ENCODE measurements around the gene SLFN12L. TPM values are rescaled to one million over a fixed set of nuclear protein-coding genes. Genes with fewer than 3 reads are reported as not detected.

Gene SLFN12L
- total and polyA plus RNA-seq, 9 of the 15 experiments (the other 6 are each of a cell fraction or from before 2014, with no cell fraction given), result 0.04 to 0.31 (median 0.08) TPM; not detected in 3

DNA sequence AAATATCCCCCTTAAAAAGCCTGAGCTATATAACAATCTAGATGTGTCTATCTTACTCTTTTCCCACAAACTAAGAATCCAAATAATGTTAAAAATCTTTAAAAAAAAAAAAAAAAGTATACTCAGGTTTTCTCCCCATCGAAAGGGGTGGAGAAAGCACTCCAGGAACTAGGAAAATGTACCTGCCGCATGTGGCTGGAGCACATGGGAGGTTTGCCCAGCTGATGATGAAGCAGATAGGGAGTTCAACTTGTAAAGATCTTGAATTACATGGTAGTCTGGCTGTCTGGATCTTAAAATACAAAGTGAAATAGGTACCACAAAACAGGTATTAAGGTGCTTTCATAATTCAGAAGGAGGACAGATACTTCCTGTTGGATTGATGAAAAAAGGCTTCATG, 31.9 kb upstream of the SLFN12L start:
- H4K20me1 ChIP-seq (replicated peaks; ENCODE audit: control insufficient read depth, insufficient read depth, low read length), result no peaks in the 10 kb centered on the region
- peaks cover 63% of the 10 kb centered on the region for H3K79me2 ChIP-seq (ENCODE audit: control insufficient read depth, insufficient read depth, low read length)
- ATAC-seq, result no peak
- DNase-seq (ENCODE audit: extremely low read depth in 1 of 4, low spot score in 3 of 4), result no peak
- intact Hi-C loops (cut with micrococcal nuclease), result loop anchor here (5.0 kb wide), 1 partner anchor 238 kb away; the partner anchor contains the start of gene TAF15
- FAIRE-seq, result peak; percentile 11
- peak overlapping the region; percentile 89 to 93 for H3K9ac ChIP-seq (ENCODE audit: insufficient read depth in 1 of 2, low read depth in 2 of 2, low read length in 2 of 2)
- BruUV-seq (replicated peaks), result no TSS peak
- ChIA-PET CTCF (ENCODE audit: low intra/inter-chr PET ratio) (no interaction called here), POLR2A (interaction anchor here (0.6 to 8.6 kb wide), 6 partner anchors 8 to 1351 kb away, joined by 3 to 122 read pairs (median 4); partner anchors contain the start of genes PEX12 and SLFN14)
- H3K9me3 ChIP-seq (replicated peaks; ENCODE audit: control insufficient read depth, insufficient read depth, low read depth, low read length), result no peaks in the 10 kb centered on the region
- H2AFZ ChIP-seq (ENCODE audit: low read depth, low read length), result no peak overlapping the region
- H3K4me3 ChIP-seq, result peak overlapping the region; percentile 93
- H3K27me3 ChIP-seq (ENCODE audit: control insufficient read depth in 2 of 2, insufficient read depth in 2 of 2, low read length in 2 of 2), result no peaks in the 10 kb centered on the region
- peaks cover 38% of the 10 kb centered on the region for H3K36me3 ChIP-seq (ENCODE audit: control insufficient read depth, insufficient read depth, low read length)
- peak overlapping the region; percentile 96; the same call in 2 of the 3 replicates for H3K27ac ChIP-seq (ENCODE audit: extremely low read depth, low read depth, low read length)
- no peaks in the 10 kb centered on the region for H3K9me1 ChIP-seq (ENCODE audit: control insufficient read depth, insufficient read depth, low read length)
- 5% methylated on average over 2 of the region's 2 CpGs for WGBS (ENCODE audit: insufficient coverage, low coverage, missing lambda C conversion rate)
- H3K4me2 ChIP-seq (ENCODE audit: insufficient read depth, low read length), result peak overlapping the region; percentile 97
- H3K4me1 ChIP-seq (replicated peaks in 1 of 2; ENCODE audit: control insufficient read depth in 2 of 2, insufficient read depth in 2 of 2, low read length in 2 of 2), result peaks cover 15 to 31% of the 10 kb centered on the region in 2 experiments
- in situ Hi-C loops (cut with MboI), result no loop called here
- TF ChIP-seq MYC (IDR thresholded peaks at IDR 0.05; ENCODE audit: low read depth, low read length), result peak; percentile 90
- TF ChIP-seq MYC (CRISPR knock-in tag; IDR thresholded peaks at IDR 0.05; ENCODE audit: borderline replicate concordance, low read depth), result no peak
- TF ChIP-seq PML (IDR thresholded peaks at IDR 0.05; ENCODE audit: low read length), result no peak
- no peak for TF ChIP-seq ZNF77 (CRISPR knock-in tag; IDR thresholded peaks at IDR 0.05)
- no peak for TF ChIP-seq ZNF24 (IDR thresholded peaks at IDR 0.05)
- no peak for TF ChIP-seq E2F3 (CRISPR knock-in tag; IDR thresholded peaks at IDR 0.05)
- no peak for TF ChIP-seq FOXM1 (IDR thresholded peaks at IDR 0.05; ENCODE audit: low read depth)
- no peak for TF ChIP-seq FOXM1 (CRISPR knock-in tag; IDR thresholded peaks at IDR 0.05; ENCODE audit: low read depth)
- no peak for TF ChIP-seq RBM25 (IDR thresholded peaks at IDR 0.05; ENCODE audit: low read depth, low read length, severe bottlenecking)
- peak; percentile 71; the same call in 1 of the 2 replicates for TF ChIP-seq MXI1 (IDR thresholded peaks at IDR 0.05; ENCODE audit: low read depth, low read length)
- TF ChIP-seq, protein P1, sequence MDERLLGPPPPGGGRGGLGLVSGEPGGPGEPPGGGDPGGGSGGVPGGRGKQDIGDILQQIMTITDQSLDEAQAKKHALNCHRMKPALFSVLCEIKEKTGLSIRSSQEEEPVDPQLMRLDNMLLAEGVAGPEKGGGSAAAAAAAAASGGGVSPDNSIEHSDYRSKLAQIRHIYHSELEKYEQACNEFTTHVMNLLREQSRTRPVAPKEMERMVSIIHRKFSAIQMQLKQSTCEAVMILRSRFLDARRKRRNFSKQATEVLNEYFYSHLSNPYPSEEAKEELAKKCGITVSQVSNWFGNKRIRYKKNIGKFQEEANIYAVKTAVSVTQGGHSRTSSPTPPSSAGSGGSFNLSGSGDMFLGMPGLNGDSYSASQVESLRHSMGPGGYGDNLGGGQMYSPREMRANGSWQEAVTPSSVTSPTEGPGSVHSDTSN (CRISPR knock-in tag; IDR thresholded peaks at IDR 0.05; ENCODE audit: low read depth), result no peak
- TF ChIP-seq, protein P1 (tag; conservative IDR thresholded peaks at IDR 0.05; ENCODE audit: low read depth), result no peak
- TF ChIP-seq, protein P2, sequence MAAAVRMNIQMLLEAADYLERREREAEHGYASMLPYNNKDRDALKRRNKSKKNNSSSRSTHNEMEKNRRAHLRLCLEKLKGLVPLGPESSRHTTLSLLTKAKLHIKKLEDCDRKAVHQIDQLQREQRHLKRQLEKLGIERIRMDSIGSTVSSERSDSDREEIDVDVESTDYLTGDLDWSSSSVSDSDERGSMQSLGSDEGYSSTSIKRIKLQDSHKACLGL (CRISPR knock-in tag; IDR thresholded peaks at IDR 0.05; ENCODE audit: borderline replicate concordance, poor library complexity, severe bottlenecking), result peak; percentile 16
- peak; percentile 74 for TF ChIP-seq EP400 (IDR thresholded peaks at IDR 0.05)
- TF ChIP-seq SIN3A (IDR thresholded peaks at IDR 0.05; ENCODE audit: borderline replicate concordance in 2 of 2, control insufficient read depth in 1 of 2, low read depth in 2 of 2, low read length in 2 of 2), result peak; percentile 61 to 79; a peak in 2 of 4 replicates
- TF ChIP-seq ILK (tag; IDR thresholded peaks at IDR 0.05; ENCODE audit: borderline replicate concordance, low read depth), result no peak
- TF ChIP-seq HDAC1 (IDR thresholded peaks at IDR 0.05), result peak; percentile 45 to 49; a peak in 1 of 4 replicates
- TF ChIP-seq RCOR1 (IDR thresholded peaks at IDR 0.05; ENCODE audit: borderline replicate concordance in 1 of 2, low read depth in 2 of 2, low read length in 2 of 2), result no peak
- TF ChIP-seq ZNF23 (CRISPR knock-in tag; IDR thresholded peaks at IDR 0.05), result no peak

Measured in K562 (cell line).